Measurements from ENCODE around the gene ADTRP.
"Not testable (repeated sequence)": the region's sequence is repeated elsewhere in the genome, so short reads cannot be mapped to it uniquely, and the experiment has no call there.

Gene ADTRP

GRCh38 chr6:11802886-11803590 lies 24.4 kb upstream of the ADTRP start:
- no peak for DNase-seq

GRCh38 chr6:11800531-11800930 lies 21.9 kb upstream of the ADTRP start:
- not testable (repeated sequence) for DNase-seq

- no peak for DNase-seq
These were observed 19.9 kb upstream of the ADTRP start for GRCh38 chr6:11798538-11798937.

DNA sequence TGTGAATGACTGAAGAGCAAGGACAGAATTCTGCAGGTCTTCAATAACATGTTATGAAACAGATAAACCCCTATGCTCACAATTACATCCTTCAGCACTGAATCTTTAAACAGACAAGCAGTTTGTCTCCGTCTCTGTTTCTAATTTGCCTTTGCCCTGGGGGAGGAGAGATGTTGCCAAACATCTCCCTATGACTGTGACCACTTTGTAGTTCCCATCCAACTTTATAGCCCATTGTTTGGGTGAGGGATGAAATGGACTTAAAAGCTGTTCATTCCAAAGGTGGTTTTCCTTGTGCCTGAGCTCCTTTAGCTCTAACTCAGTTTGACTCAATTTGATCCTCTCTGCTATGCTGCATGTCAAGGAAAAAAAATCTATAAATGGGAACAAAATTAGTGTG lies 19.5 kb upstream of the ADTRP start:
- DNase-seq: no peak

- DNase-seq: no peak
These were observed 18.2 kb upstream of the ADTRP start for GRCh38 chr6:11796829-11797228.

DNA sequence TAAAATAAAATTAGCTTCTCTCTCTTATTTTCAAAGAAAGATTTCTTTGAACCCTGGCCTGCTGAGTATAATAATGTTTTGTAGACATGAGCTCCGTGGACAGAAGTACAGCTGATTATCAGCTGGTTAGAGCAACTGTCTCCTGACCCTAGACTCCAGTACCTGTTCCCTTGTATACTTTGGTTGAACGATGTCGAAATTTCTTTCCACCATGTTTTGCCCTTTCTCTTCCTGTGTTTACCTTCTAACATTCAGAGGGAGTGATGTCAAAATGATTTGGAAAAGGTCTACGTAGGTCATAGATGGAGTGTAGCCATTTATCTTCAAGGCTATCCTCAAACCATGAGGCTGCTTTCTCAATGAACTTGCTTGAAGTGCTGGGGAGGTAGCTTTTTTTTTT lies 16.8 kb upstream of the ADTRP start:
- no peak for DNase-seq

- DNase-seq: no peak
These were observed 14.7 kb upstream of the ADTRP start for GRCh38 chr6:11793277-11793676.

DNA sequence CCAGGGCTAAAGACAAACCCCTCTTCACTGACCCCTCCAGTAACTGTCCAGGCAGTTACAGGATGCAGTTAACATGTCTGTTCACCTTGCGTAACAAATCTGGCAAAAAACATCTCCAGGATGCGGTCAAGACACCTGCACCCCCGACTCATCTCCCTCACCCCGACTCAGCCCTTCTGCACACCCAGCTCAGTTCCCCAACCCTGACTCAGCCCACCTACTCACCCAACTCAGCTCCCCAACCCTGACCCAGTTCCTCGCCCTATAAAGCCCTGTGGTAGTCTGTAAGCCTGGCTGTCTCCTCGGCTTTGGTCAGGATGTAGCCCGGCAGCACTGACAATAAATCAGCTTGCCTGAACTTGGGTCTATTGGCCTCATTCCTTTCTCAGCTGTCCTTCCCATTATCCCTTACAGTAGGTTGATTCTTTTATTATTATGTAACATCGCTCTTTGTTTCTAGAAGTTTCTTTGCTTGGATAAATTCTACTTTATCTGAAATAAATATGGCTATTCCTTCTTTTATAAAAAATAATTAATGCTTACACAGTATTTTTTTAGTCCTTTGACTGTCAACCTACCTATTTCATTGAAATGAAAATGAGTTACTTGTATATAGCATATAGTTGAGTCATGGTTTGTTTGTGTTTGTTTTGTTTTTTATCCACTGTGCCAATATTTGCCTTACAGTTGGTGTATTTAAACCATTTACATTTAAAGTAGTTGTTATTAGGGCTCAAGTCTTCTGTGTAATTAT lies 12.9 kb upstream of the ADTRP start:
- DNase-seq: no peak

- no peak for DNase-seq
These were observed 11.1 kb upstream of the ADTRP start for GRCh38 chr6:11789744-11790143.

DNA sequence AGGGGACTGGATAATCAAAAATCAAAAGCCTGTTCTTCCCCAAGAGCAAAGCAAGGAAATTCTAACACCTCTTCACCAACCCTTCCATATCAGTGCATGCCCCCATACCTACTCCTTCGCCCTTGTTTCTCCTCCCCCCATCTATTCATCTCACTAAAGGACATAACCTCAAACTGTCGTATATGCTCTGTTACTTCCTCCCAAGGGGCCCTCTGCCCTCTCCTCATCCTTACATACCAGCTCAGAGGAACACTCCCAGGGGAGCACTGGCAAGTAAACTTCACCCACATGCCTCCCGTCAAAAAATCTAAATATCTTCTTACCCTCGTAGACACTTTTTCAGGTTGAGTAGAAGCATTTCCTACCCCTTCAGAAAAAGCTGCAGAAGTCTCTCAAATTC lies 9.4 kb upstream of the ADTRP start:
- DNase-seq: no peak

GRCh38 chr6:11785774-11786579 lies 7.4 kb upstream of the ADTRP start:
- DNase-seq: no peak

DNA sequence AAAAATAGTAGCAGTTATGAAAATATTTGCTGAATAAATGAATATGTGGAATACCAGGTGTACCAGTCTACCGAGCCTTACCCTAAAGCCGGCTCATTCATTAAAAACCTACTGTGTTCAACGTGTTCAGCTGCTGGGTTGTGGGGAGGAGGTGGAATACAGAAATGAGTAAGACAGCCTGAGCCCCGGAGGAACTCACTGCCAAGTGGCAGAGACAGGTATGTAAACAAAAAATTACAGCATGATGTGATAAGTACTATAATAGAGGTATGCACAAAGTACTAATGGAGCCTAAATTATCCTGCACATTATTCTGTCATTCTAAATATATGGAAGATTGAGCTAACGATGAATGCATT lies 6.8 kb upstream of the ADTRP start:
- no peak for DNase-seq

DNA sequence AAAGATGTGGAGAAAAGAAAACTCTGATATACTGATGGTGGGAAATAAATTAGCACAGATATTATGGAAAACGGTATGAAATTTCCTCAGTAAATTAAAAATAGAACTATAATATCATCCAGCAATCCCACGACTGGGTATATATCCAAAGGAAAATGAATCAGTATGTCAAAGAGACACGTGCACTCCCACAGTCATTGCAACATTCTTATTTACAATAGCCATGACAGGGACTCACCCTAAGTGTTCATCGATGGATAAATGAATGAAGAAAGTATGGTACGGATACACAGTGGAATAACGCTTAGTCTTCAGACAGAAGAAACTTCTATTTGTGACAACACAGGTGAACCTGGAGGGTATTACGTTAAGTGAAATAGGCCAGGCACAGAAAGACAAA lies 5.7 kb upstream of the ADTRP start:
- DNase-seq: no peak

DNA sequence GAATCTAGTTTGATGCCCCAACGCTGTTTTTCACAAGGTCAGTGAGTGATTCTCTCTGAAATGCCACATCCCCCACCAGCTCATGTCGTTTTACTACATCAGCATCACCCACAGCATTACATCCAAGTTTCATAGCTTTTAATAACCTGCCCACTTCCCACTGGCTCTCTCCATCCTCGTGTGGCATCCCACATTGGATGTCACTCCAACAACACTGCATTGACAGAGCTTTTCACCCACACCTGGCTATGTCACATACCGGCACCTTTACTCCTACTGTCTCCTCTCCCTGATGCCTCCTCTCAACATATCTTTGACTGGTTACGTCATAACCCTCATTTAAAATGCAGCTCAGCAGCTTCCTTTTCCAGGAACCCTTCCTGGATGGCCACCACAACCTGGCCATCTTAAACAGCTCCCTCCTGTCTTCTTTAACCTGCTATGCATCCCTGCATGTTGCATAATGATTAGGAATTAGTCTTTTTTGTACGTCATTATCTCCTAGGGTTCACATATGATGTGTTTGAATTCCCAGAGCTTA lies 5.0 kb upstream of the ADTRP start:
- no peak for DNase-seq

- no peak for DNase-seq
These were observed 3.9 kb upstream of the ADTRP start for GRCh38 chr6:11782524-11782923.

DNA sequence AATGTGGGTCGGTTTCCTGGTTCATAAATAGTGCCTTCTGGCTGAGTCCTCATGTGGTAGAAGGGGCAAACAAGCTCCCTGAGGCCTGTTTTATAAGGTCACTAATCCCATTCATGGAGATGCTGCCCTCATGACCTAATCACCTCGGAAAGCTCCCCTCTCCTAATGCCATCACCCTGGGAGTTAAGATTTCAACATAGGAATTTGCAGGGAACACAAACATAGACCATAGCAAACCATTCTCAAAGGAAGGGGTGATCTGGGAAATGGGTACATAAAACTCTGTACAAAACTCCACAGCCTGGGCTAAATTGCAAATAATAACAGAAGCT lies 1.5 kb upstream of the ADTRP start:
- DNase-seq: no peak

DNA sequence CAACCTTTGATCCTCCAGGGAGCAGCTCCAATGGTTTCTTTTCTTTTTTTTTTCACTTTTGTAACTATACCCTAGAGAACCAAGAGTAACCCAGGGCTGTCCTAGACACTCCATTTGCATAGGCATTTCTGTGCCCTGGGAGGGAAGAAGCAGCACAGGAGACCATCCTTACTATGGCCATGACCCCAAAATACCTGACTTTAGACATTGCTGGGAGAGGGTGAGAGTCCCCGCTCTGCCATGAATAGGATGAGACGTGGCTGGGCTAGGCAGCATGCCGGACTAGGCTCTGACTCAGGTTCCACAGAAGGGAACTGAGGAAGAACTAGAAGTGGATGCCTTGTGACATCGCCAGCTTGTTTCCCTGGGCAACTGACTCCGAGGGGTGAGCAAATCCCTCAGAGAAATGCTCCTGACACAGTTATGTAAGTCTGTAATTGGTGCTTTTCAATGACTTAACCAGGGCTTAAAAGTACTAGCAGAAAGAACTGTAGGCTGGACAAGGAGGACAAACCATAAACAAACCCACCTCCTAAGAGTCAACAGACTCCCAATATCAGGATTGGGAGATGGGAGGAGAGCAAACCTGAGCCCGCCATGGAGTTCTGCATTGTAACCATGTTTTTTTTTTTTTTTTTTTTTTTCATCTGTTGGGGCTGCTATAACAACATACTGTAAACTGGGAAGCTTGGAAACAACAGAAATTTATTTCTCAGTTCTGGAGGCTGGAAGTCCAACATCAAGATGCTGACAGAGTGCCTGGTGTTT lies 910 bp upstream of the ADTRP start:
- no peak for DNase-seq

GRCh38 chr6:11778036-11778435 lies 567 bp downstream of the ADTRP start:
- DNase-seq: no peak

GRCh38 chr6:11775791-11776409 lies 2.7 kb downstream of the ADTRP start:
- DNase-seq: no peak

- DNase-seq: no peak
These were observed 4.2 kb downstream of the ADTRP start for GRCh38 chr6:11774426-11774825.

- no peak for DNase-seq
These were observed 5.0 kb downstream of the ADTRP start for GRCh38 chr6:11773581-11773980.

GRCh38 chr6:11773013-11773412 lies 5.6 kb downstream of the ADTRP start:
- no peak for DNase-seq

All from KG1 (cell line).